Measurements from ENCODE around the gene SMIM10L2A.
"Not testable (repeated sequence)": the region's sequence is repeated elsewhere in the genome, so short reads cannot be mapped to it uniquely, and the experiment has no call there.

SMIM10L2A gene

DNA sequence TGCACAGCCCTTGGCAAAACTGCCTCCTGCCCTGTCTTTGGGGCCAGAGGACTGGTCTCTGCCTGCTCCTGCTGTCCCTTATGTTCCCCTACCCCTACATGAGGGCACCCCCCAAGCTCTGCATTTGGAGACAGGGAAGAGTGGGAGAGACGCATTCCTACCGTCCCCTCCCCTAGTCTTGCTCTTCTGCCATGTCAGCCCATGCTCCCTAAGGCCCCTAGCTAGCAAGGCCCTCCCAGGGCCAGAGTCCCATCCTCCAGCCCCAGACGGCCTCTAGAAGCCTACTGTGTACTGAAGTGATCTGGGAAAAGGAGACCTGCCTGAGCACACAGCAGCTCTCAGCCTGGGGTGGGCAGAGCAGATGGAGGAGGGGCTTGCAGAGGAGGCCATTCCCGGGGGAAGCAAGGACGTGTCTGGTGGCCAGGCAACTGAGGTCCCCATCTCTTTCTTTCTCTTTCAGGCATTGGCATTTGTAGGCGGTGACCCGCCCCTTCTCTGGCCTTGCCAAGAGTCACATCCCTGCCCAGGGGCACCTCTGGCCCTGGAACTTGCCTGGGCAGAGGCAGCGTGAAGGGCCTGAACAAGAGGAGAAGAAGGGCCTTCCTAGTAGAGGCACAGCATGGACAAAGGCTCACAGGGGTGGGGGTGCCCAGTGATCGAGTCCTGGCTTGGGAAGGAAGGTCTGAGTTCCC lies 1.6 kb downstream of the SMIM10L2A start:
- not testable (repeated sequence) for DNase-seq

- no peak for DNase-seq
Observed at GRCh38 chrX:135424469-135424868, 2.7 kb downstream of the SMIM10L2A start.

DNA sequence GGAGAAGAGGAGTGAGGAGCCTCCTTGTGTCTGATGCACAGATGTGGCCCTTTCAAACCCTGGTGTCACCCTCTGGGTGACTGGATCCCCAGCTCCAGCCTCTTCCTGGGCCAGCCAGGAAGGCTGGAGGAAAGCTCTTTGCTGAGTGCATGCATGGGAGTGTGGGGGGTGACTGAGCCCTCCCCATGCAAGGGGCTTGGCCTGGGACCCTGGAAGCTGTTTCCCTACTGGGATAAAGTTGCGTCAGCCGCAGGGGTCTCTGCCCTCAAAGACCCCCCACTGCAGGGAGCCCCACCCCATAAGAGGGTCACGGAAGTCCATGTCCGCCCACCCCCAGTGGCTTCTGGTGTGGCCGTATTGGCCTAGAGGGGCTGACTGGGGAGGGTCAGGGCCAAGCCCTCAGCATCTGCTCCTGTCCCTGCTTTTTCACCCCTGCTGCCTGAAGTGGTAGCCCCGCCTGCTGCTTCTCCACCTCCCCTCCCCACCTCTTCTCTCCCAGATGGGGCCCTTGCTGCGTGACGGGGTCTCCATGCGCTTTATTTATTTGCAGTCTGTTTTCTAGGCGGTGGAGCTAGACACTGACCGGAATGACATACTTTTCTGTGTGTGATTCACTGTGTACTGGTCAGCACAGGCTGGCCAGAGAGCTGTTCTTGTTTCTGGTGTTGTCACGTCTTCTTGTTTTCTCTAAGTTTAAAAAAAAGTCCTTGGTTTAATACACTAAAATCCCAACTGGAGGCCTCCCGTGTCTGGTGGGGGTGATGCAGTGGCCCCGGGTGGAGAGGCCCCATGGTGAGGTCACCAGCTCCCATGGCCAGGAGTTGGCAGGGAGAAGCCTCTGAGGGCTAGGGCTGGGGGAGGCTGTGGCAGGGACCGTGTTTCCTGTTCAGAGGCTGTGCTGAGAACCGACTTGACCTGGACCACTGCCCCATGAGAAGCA lies 3.6 kb downstream of the SMIM10L2A start:
- DNase-seq: no peak

- no peak for DNase-seq
Observed at GRCh38 chrX:135429429-135429828, 7.7 kb downstream of the SMIM10L2A start.

DNA sequence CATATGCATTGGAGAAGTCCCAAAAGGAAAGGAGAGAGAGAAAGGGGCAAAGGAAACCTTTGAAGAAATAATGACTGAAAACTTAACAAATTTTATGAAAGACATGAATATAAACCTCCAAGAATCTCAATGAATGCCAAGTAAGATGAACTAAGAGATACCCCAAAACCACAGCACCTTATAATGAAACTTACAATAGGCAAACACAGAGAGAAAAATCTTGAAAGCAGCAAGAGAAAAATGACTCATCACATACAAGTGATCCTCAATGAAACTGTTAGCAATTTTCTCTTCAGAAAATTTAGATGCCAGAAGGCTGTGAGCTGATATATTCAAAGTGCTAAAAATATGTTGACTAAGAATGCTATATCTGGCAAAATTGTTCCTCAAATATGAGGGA lies 10.1 kb downstream of the SMIM10L2A start:
- DNase-seq: no peak

GRCh38 chrX:135432453-135432852 lies 10.7 kb downstream of the SMIM10L2A start:
- DNase-seq: no peak

GRCh38 chrX:135432881-135433521 lies 11.3 kb downstream of the SMIM10L2A start:
- no peak for DNase-seq

DNA sequence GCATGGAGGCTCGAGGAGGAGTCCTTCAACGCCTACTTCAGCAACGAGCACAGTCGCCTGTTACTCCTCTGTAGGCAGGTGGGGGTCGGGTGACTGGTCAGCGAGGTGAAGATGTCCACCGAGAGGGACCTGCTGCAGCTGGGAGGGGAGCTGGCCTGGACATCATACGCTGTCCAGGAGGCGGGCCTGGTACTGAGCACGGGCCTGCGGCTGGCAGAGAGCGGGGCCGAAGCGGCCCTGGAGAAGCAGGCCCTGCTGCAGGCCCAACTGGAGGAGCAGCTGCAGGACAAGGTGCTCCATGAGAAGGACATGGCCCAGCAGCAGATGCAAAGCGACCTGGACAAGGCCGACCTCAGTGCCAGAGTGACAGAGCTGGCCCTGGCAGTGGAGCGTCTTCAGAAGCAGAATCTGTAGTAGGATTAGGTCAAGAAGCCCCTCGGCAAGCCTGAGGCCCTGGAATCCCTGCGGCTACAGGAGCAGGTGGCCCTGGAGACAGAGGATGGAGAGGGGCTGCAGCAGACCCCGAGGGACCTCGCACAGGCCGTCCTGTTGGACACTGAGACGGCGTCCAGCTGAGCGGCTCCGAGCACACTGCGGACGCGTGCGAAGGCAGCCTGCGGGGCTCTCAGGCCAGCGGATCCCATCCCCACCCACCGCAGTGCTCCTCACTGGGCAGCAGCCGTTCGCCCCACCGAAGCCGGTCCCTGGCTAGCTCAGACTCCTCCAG lies 11.9 kb downstream of the SMIM10L2A start:
- no peak for DNase-seq

- DNase-seq: no peak
Observed at GRCh38 chrX:135434258-135435138, 12.8 kb downstream of the SMIM10L2A start.

DNA sequence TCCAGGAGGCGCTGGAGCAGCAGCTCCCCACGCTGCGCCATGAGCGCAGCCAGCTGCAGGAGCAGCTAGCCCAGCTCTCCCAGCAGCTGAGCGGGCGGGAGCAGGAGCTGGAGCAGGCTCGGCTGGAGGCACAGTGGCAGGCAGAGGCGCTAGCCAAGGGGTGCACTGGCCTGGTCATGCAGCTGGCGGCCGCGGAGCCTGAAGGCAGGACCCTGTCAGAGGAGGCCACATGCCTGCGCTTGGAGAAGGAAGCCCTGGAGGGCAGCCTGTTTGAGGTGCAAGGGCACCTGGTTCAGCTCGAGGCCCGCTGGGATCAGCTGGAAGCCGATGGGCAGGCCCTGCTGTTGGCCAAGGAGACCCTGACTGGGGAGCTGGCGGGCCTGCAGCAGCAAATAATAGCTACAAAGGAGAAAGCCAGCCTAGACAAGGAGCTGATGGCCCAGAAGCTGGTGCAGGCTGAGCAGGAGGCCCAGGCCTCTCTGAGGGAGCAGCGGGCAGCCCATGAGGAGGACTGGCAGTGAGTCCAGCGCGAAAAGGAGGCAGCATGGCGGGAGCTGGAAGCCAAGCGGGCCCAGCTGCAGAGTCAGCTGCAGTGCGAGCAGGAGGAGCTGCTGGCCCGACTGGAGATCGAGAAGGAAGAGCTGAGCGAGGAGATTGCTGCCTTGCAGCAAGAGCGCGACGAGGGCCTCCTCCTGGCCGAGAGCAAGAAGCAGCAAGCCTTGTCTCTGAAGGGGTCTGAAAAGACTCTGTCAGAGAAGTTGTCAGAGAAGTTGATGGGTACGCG lies 13.6 kb downstream of the SMIM10L2A start:
- no peak for DNase-seq

- DNase-seq: no peak
Observed at GRCh38 chrX:135435933-135436332, 14.2 kb downstream of the SMIM10L2A start.

GRCh38 chrX:135436456-135436855 lies 14.7 kb downstream of the SMIM10L2A start:
- no peak for DNase-seq

- peak; percentile 39 for DNase-seq
Observed at GRCh38 chrX:135436966-135437866, 15.5 kb downstream of the SMIM10L2A start.

- DNase-seq: peak; percentile 48
Observed at GRCh38 chrX:135437867-135438733, 16.4 kb downstream of the SMIM10L2A start.

DNA sequence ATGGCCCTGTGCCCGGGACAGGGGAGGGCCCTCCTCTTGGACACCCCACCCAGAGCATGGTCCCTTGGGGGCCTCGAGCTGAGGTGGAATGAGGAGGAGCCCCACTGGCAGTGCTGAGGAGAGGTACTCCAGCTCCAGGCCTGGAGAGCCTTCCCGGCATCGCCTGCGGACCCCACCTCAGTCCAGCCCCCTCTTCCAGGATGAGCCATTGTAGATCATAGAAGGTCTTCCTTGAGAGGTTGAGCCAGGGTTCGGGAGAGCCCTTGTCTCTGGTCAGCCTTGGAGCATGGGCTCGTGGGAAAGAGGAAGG lies 16.9 kb downstream of the SMIM10L2A start:
- DNase-seq: no peak

- DNase-seq: no peak
Observed at GRCh38 chrX:135449637-135450550, 28.1 kb downstream of the SMIM10L2A start.

DNA sequence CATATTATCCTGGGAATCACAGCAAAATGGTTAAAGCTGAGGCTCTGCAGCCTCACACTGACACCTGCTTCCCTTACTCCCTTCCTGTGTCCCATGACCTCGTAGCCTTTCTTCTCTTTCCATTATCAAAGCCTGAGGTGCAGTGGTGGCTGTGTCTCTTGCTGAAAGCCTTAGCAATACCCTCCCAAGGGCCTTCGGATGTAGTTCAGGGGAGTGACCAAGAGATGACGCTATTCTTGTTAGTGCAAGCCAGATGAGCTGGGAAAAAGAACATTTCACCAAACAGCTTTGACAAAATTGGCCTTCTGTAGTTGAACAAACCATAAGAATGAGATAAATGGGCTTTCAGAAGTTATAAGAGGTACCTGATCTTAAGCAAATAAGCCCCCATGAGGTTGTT lies 31.6 kb downstream of the SMIM10L2A start:
- no peak for DNase-seq

GRCh38 chrX:135454816-135455215 lies 33.1 kb downstream of the SMIM10L2A start:
- no peak for DNase-seq

All from NCI-H1092 treated with DMSO at 0.1 percent for 48 hours (cell line).